GM19351 (cell line): ENCODE data around the gene RGS9.
"Not testable (repeated sequence)": the region's sequence is repeated elsewhere in the genome, so short reads cannot be mapped to it uniquely, and the experiment has no call there.

ENCODE experiments used
- ATAC-seq: cut with Tn5 transposase; IDR thresholded peaks from one replicate; pipeline ENCODE4 v1.9.1; 2021; ENCODE audit warnings: mild to moderate bottlenecking, moderate library complexity; ENCODE audit not compliant: unreplicated experiment

RGS9 gene

DNA sequence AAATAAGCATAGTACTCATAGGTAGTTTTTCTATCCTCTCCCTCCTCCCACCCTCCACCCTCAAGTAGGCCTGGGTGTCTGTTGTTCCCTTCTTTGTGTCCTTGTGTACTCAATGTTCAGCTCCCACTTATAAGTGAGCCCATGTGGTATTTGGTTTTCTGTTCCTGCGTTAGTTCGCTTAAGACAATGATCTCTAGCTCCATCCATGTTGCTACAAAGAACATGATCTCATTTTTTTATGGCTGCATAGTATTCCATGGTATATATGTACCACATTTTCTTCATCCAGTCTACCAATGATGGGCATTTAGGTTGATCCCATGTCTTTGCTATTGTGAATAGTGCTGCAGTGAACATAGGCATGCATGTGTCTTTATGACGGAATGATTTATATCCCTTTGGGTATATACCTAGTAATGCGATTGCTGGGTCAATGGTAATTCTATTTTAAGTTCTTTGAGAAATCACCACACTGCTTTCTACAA lies 43.6 kb downstream of the RGS9 start:
- ATAC-seq: not testable (repeated sequence)

DNA sequence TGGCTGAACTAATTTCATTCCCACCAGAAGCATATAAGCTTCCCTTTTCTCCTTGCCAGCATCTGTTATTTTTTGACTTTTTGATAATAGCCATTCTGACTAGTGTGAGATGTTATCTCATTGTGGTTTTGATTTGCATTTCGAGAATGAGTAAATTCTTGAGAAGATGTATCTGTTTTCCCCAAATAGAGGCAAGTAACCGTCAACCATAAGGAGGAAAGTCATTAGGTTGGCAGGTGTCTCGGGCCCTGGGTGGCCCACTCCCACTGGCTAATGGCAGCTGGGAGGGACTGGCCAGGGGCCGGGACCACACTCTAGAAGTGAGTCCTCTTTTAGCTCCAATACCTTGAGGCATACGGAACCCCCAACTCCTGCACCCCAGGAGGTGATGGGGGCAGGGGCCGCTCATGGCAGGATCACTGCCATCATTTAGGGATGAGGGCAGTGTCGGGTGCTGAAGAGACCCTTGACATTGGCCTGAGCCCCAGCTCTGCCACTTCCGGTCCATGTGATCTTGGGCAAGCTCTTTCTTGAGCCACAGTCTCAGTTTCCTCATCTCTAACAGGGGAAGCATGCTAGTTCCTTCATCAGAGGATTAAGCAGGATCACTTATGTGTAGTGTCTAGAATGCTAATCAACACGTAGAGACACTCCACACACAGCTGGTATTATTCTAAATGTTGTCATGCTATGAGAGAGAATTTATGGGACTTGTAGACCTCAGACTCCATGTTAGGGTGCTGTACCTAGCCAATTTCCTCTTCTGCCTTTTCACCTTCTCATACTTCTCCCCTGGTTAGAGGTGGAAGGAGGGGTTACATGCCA lies 44.3 kb downstream of the RGS9 start:
- peak; percentile 46 for ATAC-seq

DNA sequence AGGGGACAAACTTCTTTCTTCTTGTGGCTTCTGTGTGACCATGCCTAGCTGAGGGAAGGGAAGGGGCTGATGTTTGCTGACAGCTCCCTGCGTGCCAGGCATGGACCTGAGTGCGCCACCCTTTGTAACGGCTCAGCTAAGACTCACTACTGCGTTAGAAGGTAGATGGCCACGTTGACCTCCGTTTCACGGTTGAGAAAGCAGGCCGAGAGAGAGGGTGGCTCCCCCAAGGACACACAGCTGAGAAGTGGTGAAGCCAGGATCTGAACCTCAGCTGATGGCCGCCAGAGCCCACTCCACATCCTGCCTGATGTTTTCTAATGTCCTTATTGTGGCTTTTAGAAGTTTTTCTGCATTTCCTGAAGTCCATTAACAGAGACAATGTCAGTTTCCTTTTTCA lies 45.1 kb downstream of the RGS9 start:
- peak; percentile 35 for ATAC-seq

DNA sequence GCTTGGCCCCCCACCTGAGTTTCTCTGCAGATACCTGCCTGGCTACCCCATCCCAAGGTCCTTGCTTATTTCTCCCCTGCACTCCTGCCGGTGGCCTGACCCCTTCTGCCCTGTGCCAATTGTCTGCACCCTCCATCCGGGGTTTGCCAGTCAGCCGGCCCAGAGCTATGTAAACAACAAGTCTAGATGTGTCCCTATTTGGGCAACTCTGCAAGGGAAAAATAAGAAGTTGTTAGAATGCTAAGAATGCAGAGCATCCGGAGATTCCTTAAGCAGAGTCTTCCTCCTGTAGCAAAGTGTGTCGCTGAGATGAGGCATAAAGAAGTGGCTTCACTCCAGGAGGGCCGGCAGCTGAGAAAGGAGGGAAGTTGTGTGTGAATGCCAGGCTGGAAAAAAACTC lies 46.6 kb downstream of the RGS9 start:
- ATAC-seq: no peak

DNA sequence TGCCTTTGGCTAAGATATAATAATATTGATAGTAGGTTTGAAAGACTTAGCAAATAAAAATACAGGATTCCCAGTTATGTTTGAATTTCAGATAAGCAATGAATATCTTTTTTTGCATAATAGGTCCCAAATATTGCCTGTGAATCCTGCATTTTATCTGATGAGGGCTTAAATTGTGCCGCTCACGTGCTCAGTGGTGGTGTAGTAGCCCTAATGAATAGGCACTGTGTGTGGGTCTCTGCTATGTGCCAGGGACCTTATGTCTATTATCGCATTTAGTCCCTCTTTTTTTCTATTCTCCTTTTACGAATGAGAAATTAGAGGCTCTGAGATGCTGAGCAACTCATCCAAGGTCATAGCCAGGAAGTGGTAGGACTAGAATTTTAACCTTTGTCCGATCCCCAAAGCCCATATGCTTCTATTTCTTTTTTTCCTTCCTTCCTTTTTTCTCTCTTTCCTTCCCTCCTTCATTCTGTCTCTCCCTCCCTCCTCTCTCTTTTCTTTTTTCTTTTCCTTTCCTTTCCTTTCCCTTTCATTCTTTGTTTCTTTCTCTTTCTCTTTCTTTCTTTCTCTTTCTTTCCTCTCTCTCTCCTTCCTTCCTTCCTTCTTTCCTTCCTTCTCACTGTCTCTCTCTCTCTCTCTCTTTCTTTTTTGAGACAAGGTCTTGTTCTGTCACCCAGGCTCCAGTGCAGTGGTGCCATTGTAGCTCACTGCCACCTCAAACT lies 47.2 kb downstream of the RGS9 start:
- ATAC-seq: no peak

DNA sequence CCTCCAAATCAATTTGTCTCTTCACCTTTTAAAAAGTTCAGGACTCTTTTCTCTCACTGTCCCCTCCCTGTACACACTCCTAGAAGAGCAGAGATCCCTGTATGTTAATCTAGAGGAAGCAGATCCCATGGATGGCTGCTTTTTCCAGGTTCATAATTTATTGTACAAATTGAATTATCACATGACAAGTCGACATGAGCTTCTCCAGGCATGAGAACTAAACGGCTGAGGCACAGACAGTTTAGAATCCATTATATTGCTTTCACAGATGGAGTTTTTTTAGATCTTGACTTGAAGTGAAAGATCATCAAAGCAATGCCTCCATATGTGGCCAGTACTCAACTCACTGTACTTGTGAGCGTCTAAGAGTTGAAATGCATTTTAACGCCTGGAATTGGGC lies 47.9 kb downstream of the RGS9 start:
- no peak for ATAC-seq

DNA sequence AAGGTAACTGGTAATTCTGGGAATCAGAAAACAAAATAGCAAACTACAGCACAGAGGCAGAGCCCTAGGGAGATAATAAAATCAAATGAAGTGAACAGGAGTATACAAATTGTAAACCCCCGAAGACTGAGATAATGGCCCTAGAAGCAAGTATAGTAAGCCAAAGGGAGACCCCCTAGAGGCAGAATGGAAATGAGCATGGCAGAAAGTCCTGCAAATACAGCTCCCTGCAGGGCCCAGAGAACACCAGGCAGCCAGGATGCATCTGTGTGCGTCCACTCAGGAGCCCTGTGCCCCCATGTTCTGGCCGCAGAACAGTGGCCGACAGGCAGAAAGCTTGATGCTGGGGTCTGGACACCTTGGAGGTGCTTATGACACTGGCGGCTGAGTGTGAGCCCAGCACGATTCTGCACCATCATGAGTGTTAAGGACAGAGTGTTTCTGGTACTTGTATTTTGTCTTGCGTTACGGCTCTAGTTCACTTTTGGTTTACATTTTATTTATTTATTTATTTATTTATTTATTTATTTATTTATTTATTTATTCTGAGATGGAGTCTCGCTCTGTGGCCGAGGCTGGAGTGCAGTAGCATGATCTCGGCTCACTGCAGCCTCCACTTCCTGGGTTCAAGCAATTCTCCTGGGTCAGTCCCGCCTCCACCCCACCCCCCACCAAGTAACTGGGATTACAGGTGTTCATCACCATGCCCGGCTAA lies 48.7 kb downstream of the RGS9 start:
- no peak for ATAC-seq

DNA sequence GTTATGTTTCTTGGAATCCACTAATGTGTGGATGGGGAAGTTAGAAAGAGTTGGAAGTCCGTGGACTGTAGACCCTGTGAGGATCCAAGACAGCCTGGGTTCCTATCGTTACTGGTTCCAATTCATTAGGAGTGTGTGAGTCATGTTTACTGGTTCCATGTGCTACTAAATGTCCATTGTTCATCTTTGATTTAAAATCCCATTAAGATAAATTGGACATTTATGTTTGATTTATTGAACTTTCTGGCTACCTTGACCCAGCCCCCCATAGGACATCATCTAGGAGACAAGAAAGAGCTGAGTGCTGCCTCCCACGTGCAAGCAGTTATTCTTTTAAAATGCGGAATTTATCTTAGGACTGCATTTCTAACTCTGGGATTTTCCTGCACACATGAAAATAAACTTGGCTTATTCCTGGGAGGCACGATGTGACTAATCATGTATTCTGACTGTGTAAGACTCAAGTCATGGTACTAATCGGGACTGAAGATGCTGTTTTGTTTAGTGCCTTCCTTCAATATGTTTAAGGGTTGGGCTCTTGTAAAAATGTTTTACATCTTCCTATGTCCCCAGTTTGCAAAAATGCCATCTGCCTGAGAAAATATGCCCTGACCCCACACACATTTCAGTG lies 53.4 kb downstream of the RGS9 start:
- no peak for ATAC-seq

DNA sequence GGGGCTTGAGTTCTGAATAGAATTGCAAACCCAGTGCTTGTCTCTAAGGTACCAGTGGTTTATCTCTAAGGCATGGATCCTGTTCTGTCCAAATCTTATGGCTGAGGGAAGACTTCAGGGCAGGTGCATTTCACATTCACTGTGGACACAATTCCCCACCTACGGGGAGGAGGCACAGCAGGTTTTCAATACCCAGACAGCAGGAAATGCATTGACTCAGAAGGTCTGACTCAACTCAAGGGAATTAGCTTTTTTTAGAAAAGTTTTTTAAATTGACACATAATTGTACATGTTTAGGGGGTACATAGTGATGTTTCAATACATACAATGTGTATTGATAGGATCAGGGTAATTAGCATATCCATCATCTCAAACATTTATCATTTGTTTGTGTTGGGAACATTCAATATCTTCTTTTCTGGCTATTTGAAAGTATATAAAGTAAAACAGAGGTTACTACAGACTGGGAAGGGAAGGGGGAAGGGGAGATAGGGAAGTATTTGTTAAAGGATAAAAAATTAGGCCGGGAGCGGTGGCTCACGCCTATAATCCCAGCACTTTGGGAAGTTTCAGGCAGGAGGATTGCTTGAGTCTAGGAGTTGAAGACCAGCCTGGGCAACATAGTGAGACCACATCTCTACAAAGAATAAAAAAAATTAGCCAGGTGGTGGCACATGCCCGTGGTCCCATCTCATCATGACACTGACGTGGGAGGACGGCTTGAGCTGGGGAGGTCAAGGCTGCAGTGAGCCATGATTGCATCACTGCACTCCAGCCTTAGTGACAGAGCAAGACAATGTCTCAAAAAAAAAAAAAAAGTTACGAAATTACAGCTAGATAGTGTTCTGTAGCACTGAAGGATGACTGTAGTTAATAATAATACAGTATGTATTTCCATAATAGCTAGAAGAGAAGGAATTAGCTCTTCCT lies 54.9 kb downstream of the RGS9 start:
- no peak for ATAC-seq

DNA sequence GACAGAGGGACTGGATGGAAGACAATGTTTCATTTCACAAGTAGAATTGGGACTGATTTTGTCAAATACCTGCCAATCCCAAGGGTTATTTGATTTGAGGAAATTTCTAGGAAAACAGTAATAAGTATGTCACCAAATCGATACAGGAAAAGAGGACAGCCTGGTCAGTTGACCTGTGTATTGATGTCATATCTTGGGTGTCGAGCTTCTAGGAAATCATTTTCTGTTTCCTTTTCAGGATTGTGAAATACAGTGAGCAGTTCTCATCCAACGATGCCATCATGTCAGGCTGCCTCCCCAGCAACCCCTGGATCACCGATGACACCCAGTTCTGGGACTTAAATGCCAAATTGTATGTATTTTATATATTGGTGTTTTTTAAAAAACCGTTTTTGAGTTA lies 56.1 kb downstream of the RGS9 start:
- no peak for ATAC-seq

DNA sequence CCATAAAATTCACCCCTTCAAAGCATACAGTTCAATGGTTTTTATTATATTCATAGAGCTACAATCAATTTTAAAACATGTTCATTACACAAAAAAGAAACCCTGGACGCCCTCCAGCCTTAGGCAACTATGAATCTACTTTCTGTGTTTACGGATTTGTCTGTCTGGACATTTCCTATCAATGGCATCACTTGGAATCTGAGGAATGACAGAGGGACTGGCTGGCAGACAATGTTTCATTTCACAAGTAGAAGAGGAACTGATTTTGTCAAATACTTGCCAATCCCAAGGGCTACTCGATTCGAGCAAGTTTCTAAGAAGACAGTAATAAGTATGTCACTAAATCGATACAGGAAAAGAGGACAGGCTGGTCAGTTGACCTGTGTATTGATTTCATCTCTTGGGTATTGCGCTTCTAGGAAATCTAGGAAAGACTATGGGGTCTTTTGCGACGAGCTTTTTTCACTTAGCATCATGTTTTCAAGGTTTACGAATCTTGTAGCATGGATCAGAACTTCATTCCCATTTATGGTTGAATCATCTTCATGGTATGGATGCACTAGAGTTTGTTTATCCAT lies 56.6 kb downstream of the RGS9 start:
- ATAC-seq: no peak

DNA sequence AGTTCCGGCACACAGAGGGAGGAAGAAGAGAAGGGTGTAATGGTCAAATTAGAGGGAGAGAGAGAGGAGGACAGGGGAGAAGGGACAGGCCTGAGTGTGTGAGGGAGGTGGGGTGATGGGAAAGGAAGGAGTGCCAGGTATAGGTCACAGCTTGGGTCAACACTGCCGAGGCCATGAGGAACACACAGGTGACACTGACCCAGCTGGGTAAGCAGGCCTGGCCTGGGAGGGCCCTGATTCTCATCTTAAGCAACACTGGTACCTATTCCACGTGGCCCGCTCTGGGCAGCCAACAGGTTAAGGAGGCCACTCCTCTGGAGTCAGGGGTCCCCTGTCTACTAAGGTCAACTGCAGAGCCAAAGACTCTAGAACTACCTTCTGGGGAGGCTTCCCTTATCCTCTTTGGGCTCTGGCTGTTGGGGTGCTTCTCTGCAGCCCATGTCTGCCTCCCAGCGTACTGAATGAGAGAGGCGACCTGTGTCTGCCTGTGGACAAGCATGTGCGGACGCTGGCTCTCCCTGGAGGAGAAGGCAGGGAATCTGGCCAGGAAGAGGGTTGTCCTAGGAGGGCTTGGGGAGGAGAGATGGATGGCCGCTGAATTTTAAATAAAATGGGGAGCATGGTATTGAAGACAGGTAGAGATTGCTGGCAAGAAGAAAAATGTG lies 57.6 kb downstream of the RGS9 start:
- ATAC-seq: no peak

DNA sequence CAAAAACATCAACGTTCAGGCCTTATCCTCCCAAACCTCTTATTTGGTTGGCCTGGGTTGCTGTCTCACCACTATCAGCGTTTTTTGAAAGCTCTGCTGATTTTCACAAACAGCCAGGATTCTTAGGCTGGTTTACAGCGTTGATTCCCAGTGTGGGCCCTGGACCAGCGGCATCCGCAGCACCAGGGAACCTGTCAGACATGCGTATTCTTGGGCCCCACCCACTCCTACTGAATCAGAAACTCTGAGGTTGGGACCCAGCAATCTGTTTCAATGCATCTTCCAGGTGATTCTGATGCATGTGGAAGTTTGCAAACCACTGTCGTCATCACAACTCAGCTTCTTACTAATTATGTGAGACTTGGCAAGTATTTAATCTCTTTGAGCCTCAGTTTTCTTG lies 58.5 kb downstream of the RGS9 start:
- ATAC-seq: no peak

DNA sequence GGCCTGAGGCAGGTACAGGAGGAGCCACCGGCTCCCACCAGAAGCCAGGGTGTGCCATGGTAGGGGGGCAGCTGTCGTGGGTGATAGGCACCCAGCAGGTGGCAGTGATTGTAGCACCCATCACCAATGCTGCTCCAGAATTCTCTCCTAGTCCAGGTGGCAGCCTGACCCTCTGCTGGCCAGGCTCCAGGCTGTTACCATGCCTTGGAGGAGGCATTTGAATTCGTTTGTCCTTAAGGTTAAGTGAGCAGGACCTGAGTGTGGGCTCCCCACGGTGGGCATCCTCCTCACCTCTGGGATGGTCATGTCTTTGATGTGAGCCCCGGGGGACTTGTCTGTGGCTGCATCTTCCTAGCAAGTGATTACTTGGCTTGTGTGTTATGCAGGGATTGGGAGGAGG lies 59.4 kb downstream of the RGS9 start:
- no peak for ATAC-seq

DNA sequence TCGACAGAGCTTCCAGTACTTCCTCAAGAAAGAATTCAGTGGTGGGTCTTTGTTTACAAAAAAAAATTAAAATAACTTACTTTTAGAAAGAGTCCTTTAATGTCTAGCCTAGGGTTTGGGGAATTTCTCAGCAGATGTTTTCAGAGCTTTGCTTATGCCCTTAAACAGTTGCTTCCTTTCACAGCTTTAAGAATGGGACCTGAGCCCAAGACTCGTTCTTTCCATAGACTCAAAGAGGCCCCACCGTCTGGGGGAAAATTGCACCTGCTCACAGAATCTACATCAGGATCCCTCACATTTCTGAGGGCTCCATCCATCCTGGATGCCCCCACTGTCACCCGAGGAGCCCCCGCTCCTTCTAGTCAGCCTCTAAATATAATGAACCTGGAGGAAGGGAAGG lies 60.0 kb downstream of the RGS9 start:
- no peak for ATAC-seq

DNA sequence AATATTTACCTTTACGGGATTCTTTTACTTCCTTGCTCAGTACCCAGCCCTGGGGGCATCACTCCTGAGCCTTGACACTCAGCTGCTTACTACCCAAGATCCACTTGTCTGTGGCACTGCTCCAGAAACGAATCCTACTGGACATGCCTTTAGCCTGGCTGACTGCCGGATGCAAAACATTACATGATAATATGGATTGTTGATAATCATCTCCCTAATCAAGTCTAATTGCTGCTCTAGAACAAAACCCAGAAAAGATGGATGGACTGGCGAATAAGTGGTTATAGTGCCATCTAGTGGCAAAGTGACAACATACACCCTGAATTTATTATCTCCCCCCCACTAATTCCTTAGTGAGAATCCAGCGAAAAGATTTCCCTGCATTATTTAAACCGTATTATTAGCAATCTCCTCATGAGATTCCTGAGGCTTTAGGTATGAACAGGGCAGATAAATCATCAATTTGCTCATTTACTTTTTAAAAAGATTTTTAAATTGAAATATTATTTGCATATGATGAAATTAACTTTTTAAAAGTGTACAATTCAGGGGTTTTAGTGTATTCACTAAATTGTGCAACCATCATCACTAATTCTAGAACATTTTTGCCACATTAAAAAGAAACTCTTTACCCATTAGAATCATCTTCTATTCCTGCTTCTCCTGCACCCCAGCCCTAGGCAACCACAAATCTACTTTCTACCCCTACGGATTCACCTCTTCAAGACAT lies 61.6 kb downstream of the RGS9 start:
- no peak for ATAC-seq

DNA sequence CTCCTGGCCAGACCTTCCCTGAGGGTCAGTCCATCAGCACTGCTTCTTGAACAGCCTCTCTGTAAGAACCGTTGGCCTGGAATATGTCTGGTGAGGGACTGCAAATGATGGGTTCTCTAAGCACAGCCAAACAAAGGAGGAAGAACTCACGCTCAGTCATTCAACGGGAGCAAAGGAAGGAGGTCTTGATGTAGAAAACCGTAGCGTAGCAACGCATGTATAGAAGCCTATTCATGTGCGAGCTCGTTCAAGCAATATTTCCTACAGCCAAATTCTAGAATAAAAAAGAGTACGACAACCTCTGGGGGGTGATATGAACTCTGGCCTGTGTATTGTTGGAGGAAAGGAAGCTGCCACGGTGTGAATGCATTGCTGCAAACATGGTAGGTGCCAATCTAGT lies 64.2 kb downstream of the RGS9 start:
- no peak for ATAC-seq

DNA sequence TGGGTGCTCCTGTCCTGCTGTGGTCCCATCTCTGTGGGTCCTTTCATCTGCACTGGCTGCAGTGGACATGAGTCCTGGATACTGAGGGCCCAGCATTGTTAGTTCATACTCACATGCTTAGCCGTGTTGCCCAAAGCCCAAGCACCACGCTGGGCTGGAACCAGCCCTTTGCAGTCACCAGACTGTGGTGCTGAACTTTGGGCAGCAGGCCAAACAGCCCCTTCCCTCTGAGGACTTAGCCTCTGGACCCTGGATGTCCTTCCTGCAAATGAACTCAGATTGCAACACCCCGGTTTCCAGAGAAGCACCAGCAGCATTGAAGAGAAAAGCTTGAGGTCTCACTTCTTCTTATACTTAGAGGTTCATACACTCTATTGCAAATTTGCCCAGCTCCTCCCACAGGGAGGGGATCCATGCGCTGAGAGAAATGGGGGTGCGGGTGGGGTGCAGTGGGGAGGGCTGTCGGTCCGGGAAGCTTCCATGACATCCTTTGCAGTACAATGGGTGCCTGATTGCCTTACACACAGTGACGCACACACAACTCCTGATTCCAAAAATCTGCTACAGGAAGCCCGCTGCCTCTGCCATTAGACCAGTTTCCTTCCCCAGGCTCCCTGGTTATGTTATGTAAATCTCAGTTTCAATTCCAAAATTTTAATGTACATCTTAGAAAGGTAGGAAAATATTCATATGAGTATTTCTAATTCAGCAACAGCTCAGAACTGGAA lies 65.8 kb downstream of the RGS9 start:
- ATAC-seq: no peak
